ENCODE measurements around the gene KLKB1. TPM values are rescaled to one million over a fixed set of nuclear protein-coding genes. Genes with fewer than 3 reads are reported as not detected.

The KLKB1 gene
- total RNA-seq, 1 donor from 2014 or later: 0.58 TPM

GRCh38 chr4:186192066-186192612, 35.2 kb upstream of the KLKB1 start:
- no peaks in the 10 kb centered on the region for H3K36me3 ChIP-seq (ENCODE audit: control insufficient read depth, insufficient read depth, low read length)
- no peak for TF ChIP-seq CTCF (IDR thresholded peaks at IDR 0.05; ENCODE audit: insufficient read depth, low read length, poor library complexity, severe bottlenecking)
- H3K4me3 ChIP-seq (ENCODE audit: low read depth, low read length): peak overlapping the region; percentile 93
- no peak for DNase-seq (ENCODE audit: low read depth)
- no peaks in the 10 kb centered on the region for H3K27me3 ChIP-seq (ENCODE audit: control insufficient read depth, insufficient read depth, low read length)

- no peak for TF ChIP-seq CTCF (IDR thresholded peaks at IDR 0.05; ENCODE audit: insufficient read depth, low read length, poor library complexity, severe bottlenecking)
- no peak overlapping the region for H3K4me3 ChIP-seq (ENCODE audit: low read depth, low read length)
Observed at GRCh38 chr4:186193851-186194250, 33.5 kb upstream of the KLKB1 start.

GRCh38 chr4:186196063-186196462, 31.2 kb upstream of the KLKB1 start:
- DNase-seq (ENCODE audit: low read depth): no peak
- H3K36me3 ChIP-seq (ENCODE audit: control insufficient read depth, insufficient read depth, low read length): no peaks in the 10 kb centered on the region
- no peak for TF ChIP-seq CTCF (IDR thresholded peaks at IDR 0.05; ENCODE audit: insufficient read depth, low read length, poor library complexity, severe bottlenecking)
- H3K27me3 ChIP-seq (ENCODE audit: control insufficient read depth, insufficient read depth, low read length): no peaks in the 10 kb centered on the region
- H3K4me3 ChIP-seq (ENCODE audit: low read depth, low read length): no peak overlapping the region

More at GRCh38 chr4:186193851-186194250, 33.5 kb upstream of the KLKB1 start:
- no peaks in the 10 kb centered on the region for H3K36me3 ChIP-seq (ENCODE audit: control insufficient read depth, insufficient read depth, low read length)
- H3K27me3 ChIP-seq (ENCODE audit: control insufficient read depth, insufficient read depth, low read length): no peaks in the 10 kb centered on the region
- no peak for DNase-seq (ENCODE audit: low read depth)

- Histone ChIP-seq H3K36me3 (ENCODE audit: control insufficient read depth, insufficient read depth, low read length) (no peaks in the 10 kb centered on the region), H3K27me3 (ENCODE audit: control insufficient read depth, insufficient read depth, low read length) (no peaks in the 10 kb centered on the region)
- DNase-seq (ENCODE audit: low read depth): no peak
Observed at GRCh38 chr4:186200516-186200915, 26.8 kb upstream of the KLKB1 start.

GRCh38 chr4:186201010-186201409, 26.3 kb upstream of the KLKB1 start:
- no peak for TF ChIP-seq CTCF (IDR thresholded peaks at IDR 0.05; ENCODE audit: insufficient read depth, low read length, poor library complexity, severe bottlenecking)
- no peak for DNase-seq (ENCODE audit: low read depth)
- no peaks in the 10 kb centered on the region for H3K36me3 ChIP-seq (ENCODE audit: control insufficient read depth, insufficient read depth, low read length)
- no peak overlapping the region for H3K4me3 ChIP-seq (ENCODE audit: low read depth, low read length)
- H3K27me3 ChIP-seq (ENCODE audit: control insufficient read depth, insufficient read depth, low read length): no peaks in the 10 kb centered on the region

More at GRCh38 chr4:186200516-186200915, 26.8 kb upstream of the KLKB1 start:
- TF ChIP-seq CTCF (IDR thresholded peaks at IDR 0.05; ENCODE audit: insufficient read depth, low read length, poor library complexity, severe bottlenecking): no peak
- no peak overlapping the region for H3K4me3 ChIP-seq (ENCODE audit: low read depth, low read length)
